Left ventricle myocardium inferior (tissue), 1 donor: Measurements from ENCODE around the gene SAMD4A. TPM values are rescaled to one million over a fixed set of nuclear protein-coding genes. Genes with fewer than 3 reads are reported as not detected.

Experiments
- DNase-seq: peaks from one replicate; pipeline ENCODE4 v3.0.0-alpha.2; 2020
- H3K27ac ChIP-seq: fragments of 200-600 bp; replicated peaks from 2 replicates; pipeline ENCODE4 v1.8.0; 2021
- H3K27me3 ChIP-seq: fragments of 200-600 bp; 2 replicates; pipeline ENCODE4 v1.8.0; 2021; ENCODE audit warnings: low read depth
- H3K36me3 ChIP-seq: fragments of 200-600 bp; 2 replicates; pipeline ENCODE4 v1.8.0; 2021
- H3K4me1 ChIP-seq: fragments of 200-600 bp; 2 replicates; pipeline ENCODE4 v1.8.0; 2021
- H3K4me3 ChIP-seq: fragments of 200-600 bp; 2 replicates; pipeline ENCODE4 v1.8.0; 2021; ENCODE audit warnings: mild to moderate bottlenecking, moderate library complexity
- H3K9me3 ChIP-seq: fragments of 200-600 bp; replicated peaks from 2 replicates; pipeline ENCODE4 v1.8.0; 2021
- CTCF ChIP-seq: fragments of 200-600 bp; IDR thresholded peaks from 2 replicates; pipeline ENCODE4 v1.8.0; 2021; ENCODE audit warnings: antibody characterized with exemption, mild to moderate bottlenecking, borderline replicate concordance
- intact Hi-C: fragments of 100-400 bp; cut with micrococcal nuclease; formaldehyde crosslinking; loops from one replicate; pipeline ENCODE4 v1.11.0; 2022
- total RNA-seq: library from RNA; stranded (reverse); fragmentation: NEBNext Ultra II Directional; extraction: Animal tissue kit (Norgen Biotek cat#: 25700); gene quantifications from one replicate; pipeline ENCODE4 v1.2.1, GENCODE V29; 2021
- donor health status: DM: no; HTN: yes; CAD: no; lungs with severe emphysema.

SAMD4A gene
- total RNA-seq, 1 donor from 2014 or later, result 173 TPM

GRCh38 chr14:54567639-54568561 lies 972 bp downstream of the SAMD4A start:
- intact Hi-C loops, result no loop called here
- peak; percentile 55 for DNase-seq
- no peaks in the 10 kb centered on the region for H3K27me3 ChIP-seq
- H3K4me3 ChIP-seq, result peak overlapping the region; percentile 89
- H3K36me3 ChIP-seq, result peaks cover 12% of the 10 kb centered on the region
- peak overlapping the region; percentile 99 for H3K27ac ChIP-seq
- peaks cover 83% of the 10 kb centered on the region for H3K4me1 ChIP-seq
- peaks cover 9% of the 10 kb centered on the region for H3K9me3 ChIP-seq
- TF ChIP-seq CTCF, result no peak

GRCh38 chr14:54568821-54569595 lies 2.1 kb downstream of the SAMD4A start:
- intact Hi-C loops, result no loop called here
- H3K4me1 ChIP-seq, result peaks cover 94% of the 10 kb centered on the region

GRCh38 chr14:54570047-54570446 lies 3.1 kb downstream of the SAMD4A start:
- Histone ChIP-seq H3K27me3 (no peaks in the 10 kb centered on the region), H3K9me3 (peaks cover 11% of the 10 kb centered on the region), H3K27ac (peak overlapping the region; percentile 99), H3K4me1 (peaks cover 95% of the 10 kb centered on the region), H3K36me3 (peaks cover 20% of the 10 kb centered on the region), H3K4me3 (peak overlapping the region; percentile 89)
- intact Hi-C loops, result loop anchor here (5.0 kb wide), 1 partner anchor 122 kb away; no protein-coding TSS in a partner anchor
- TF ChIP-seq CTCF, result no peak
- DNase-seq, result no peak

More at GRCh38 chr14:54568821-54569595, 2.1 kb downstream of the SAMD4A start:
- no peak for TF ChIP-seq CTCF
- Histone ChIP-seq H3K36me3 (peaks cover 20% of the 10 kb centered on the region), H3K27me3 (no peaks in the 10 kb centered on the region), H3K9me3 (peaks cover 11% of the 10 kb centered on the region), H3K4me3 (peak overlapping the region; percentile 89), H3K27ac (peak overlapping the region; percentile 99)
- DNase-seq, result peak; percentile 31

- DNase-seq, result no peak
- peak overlapping the region; percentile 99 for H3K27ac ChIP-seq
- H3K4me3 ChIP-seq, result peak overlapping the region; percentile 89
- peaks cover 11% of the 10 kb centered on the region for H3K9me3 ChIP-seq
- H3K27me3 ChIP-seq, result no peaks in the 10 kb centered on the region
- intact Hi-C loops, result loop anchor here (5.0 kb wide), 1 partner anchor 121 kb away; no protein-coding TSS in a partner anchor
- H3K36me3 ChIP-seq, result peaks cover 20% of the 10 kb centered on the region
- H3K4me1 ChIP-seq, result peaks cover 97% of the 10 kb centered on the region
- TF ChIP-seq CTCF, result no peak
Measured at GRCh38 chr14:54570631-54571415, 3.9 kb downstream of the SAMD4A start.

GRCh38 chr14:54572316-54572715 lies 5.4 kb downstream of the SAMD4A start:
- Histone ChIP-seq H3K27me3 (no peaks in the 10 kb centered on the region), H3K36me3 (peaks cover 20% of the 10 kb centered on the region), H3K27ac (no peak overlapping the region), H3K4me3 (no peak overlapping the region), H3K9me3 (peaks cover 11% of the 10 kb centered on the region), H3K4me1 (peaks cover 100% of the 10 kb centered on the region)
- peak; percentile 55 for TF ChIP-seq CTCF
- intact Hi-C loops, result loop anchor here (5.0 kb wide), 1 partner anchor 120 kb away; no protein-coding TSS in a partner anchor
- DNase-seq, result no peak
